Measurements from ENCODE around the gene SUCO.

DNA sequence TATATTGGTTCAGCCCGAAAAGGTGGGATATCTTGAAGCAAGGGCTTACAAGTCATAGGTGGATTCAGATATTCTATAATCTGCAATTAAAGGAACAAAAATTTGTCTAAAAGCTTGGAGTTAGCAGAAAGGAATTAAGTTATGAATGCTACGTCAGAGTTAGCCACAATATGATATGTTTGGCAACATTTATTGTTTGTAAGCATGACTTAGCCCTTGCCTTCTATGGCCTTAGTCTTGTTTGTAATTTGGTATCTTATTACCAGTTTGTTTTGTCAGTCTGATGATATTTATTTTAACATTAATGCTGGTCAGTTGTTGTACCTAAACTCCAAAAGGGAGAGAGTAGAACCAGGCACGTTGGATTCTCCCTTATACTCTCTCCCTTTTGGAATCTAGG lies 43.1 kb upstream of the SUCO start:
- no peak for TF ChIP-seq CTCF (CRISPR knock-in tag; IDR thresholded peaks at IDR 0.05)
- TF ChIP-seq PPARG (CRISPR knock-in tag; conservative IDR thresholded peaks at IDR 0.05) = no peak
- no peak for TF ChIP-seq SIN3A (IDR thresholded peaks at IDR 0.05; ENCODE audit: borderline replicate concordance, low read depth, low read length)
- TF ChIP-seq E2F5 (CRISPR knock-in tag; conservative IDR thresholded peaks at IDR 0.05) = no peak
- no peak for TF ChIP-seq PRPF4 (IDR thresholded peaks at IDR 0.05; ENCODE audit: low read depth, low read length, poor library complexity, severe bottlenecking)
- TF ChIP-seq ZNF337 (CRISPR knock-in tag; IDR thresholded peaks at IDR 0.05; ENCODE audit: borderline replicate concordance, low read depth) = no peak
- no peak for TF ChIP-seq REST (IDR thresholded peaks at IDR 0.05; ENCODE audit: borderline replicate concordance in 1 of 2, low read depth in 1 of 2, low read length in 2 of 2)
- TF ChIP-seq ZSCAN30 (CRISPR knock-in tag; IDR thresholded peaks at IDR 0.05) = no peak
- TF ChIP-seq ZKSCAN8 (CRISPR knock-in tag; IDR thresholded peaks at IDR 0.05; ENCODE audit: borderline replicate concordance) = no peak
- TF ChIP-seq SMC3 (IDR thresholded peaks at IDR 0.05; ENCODE audit: low read length) = no peak
- TF ChIP-seq EZH2 (conservative IDR thresholded peaks at IDR 0.05; ENCODE audit: low read depth, low read length) = no peak
- no peak for TF ChIP-seq HOXA5 (CRISPR knock-in tag; IDR thresholded peaks at IDR 0.05)
- no peak for TF ChIP-seq JUND (CRISPR knock-in tag; IDR thresholded peaks at IDR 0.05)
- TF ChIP-seq ZNF263 (CRISPR knock-in tag; IDR thresholded peaks at IDR 0.05) = no peak

Measured in HepG2 (cell line).